ENCODE results near the gene SPINDOC.
"Not testable (repeated sequence)": the region's sequence is repeated elsewhere in the genome, so short reads cannot be mapped to it uniquely, and the experiment has no call there.

The SPINDOC gene

DNA sequence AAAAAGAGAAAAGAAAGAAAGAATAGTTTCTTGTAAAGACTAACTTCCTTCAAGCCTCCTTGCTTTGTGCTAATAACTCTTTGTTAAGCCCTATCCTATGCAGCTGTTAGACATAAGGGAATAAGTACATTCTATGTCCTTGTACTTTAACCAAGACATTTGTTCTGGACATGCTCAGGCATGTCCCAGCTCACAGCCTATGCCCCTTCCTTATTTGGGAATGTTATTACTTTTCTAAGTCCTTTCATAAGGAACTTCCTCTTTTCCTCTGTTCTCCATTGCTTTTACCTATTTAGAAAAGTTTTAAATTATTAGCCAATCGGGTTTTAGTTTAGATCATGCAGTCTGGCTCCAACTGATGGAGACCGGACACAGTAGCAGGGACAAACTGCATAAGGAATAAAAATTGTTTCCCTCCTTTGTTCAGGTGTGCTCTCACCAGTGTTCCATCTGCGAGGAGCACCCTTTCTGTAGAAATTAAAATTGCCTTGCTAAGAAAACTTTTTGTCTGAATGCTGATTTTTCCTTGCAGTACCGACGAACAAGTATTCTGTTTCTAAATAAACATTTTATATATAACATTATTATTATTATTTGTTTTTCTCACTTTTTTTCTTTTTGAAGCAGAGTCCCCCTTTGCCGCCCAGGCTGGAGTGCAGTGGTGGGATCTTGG is 21.6 kb upstream of the SPINDOC start:
- DNase-seq, result no peak

DNA sequence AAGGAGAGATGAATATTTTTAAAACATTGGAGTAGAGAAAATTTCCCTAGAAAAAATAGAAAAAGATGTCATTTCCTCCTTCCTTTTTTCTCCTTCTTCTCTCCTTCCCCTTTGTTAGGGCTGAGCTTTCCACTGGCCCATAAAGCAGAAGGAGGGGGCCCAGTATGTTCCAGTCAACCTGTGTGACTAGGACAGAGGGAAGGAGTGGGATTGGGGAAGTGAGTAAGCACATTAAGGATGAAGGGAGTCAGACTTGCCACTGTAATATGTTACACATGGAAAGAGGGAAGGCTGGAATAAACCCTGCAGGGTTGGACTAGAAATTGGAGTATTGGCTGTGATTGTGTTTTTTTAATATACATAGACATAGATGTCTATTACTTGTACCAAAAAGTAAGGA is 20.1 kb upstream of the SPINDOC start:
- no peak for DNase-seq

DNA sequence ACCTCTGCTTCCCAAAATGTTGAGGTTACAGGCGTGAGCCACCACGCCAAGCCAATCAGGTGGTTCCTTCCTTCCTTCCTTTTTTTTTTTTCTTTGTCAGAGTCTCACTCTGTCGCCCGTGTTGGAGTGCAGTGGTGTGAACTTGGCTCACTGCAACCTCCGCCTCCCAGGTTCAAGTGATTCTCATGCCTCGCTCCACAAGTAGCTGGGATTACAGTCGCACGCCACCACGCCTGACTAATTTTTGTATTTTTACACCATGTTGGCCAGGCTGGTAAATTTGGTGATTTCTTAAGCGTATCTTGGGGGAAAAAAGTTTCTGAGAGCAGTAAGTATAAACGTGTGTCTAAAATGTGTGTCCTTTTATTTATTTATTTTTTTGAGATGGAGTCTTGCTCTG is 18.2 kb upstream of the SPINDOC start:
- DNase-seq, result no peak

DNA sequence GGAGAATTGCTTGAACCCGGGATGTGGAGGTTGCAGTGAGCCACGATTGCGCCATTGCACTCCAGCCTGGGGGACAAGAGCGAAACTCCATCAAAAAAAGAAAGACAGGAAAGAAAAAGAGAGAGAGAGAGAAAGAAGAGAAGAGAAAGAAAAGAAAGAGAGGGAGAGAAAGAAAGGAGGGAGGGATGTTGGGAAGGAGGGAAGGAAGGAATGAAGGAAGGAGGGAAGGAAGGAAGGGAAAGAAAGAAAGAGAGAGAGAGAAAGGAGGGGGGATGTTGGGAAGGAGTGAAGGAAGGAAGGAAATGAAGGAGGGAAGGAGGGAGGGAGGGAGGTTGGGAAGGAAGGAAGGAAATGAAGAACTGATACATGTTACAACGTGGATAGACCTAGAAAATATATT is 12.3 kb upstream of the SPINDOC start:
- no peak for DNase-seq

DNA sequence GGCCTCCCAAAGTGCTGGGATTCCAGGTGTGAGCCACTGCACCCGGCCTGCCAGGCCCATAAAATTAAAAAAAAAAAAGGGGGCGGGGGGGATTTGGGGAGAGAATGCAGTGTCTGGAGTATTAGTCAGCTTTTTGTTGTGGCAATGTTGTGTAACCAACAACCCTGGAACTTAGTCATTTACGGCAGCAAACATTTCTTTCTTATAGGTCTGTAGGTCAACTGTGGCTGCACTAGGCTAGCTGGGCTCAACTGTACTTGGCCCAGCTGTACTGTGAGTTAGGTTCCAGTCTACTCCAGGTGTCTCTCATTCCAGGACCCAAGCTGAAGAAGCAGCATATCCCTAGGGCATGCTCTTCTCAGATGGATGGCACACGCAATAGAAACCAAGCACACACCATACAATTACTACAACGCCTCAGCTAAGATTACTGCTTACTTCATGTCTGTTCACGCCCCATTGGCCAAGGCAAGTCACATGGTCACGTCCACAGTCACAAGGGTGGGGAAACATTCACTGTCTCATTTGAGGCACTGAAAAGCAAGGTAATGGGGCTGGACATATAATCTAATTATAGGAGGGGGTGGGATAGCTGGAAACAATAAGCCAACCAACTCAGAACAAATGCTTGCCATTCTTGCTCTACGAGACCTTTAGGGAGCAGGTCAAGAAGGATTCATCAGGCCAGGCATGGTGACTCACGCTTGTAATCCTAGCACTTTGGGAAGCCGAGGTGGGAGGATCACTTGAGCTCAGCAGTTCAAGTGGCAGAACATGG is 10.4 kb upstream of the SPINDOC start:
- no peak for DNase-seq

DNA sequence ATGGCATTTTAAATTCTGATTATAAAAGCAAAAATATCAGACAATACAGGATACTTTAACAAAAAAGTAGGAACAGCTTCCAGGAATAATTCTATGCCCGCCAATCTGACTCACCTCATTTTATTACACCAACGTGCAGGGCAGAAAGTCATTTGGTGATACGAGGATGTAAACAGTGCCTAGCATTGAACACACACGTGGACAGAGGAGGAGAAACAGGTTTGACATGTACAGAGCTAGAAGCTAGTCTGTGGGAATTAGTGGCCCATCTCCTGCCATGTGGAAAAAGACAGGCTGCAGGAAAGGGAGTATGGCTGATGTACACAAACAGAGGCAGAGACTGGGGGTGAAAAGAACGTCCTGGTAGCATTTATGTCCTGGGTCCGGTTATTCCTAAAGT is 9.0 kb upstream of the SPINDOC start:
- DNase-seq, result no peak

DNA sequence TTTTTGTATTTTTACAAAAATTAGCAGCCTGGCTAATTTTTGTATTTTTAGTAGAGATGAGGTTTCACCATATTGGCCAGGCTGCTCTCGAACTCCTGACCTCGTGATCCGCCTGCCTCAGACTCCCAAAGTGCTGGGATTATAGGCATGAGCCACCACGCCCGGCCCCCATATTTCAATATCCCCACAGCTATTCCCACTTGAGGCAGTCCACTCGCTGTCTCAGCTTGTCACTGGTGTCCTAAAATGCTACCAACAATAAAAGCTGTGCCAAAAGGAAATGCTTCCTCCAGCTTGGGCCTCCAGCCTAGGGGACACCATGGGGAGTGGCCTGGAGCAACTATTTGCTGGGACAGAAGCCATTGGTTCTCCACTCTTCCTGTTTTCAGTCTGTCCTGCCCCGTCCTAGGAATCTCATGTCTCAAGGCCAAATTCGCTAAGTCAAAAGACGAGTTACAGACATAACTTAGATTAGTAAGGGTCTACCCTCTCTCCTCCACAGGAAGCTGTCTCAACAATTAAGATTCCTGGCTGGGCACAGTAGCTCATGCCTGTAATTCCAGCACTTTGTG is 7.3 kb upstream of the SPINDOC start:
- no peak for DNase-seq

DNA sequence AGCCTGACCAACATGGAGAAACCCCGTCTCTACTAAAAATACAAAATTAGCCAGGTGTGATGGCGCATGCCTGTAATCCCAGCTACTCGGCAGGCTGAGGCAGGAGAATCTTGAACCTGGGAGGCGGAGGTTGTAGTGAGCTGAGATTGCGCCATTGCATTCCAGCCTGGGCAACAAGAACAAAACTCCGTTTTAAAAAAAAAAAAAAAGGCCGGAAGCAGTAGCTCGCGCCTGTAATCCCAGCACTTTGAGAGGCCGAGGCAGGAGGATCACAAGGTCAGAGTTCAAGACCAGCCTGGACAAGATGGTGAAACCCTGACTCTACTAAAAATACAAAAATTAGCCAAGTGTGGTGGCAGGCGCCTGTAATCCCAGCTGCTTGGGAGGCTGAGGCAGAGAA is 2.9 kb upstream of the SPINDOC start:
- DNase-seq, result not testable (repeated sequence)

DNA sequence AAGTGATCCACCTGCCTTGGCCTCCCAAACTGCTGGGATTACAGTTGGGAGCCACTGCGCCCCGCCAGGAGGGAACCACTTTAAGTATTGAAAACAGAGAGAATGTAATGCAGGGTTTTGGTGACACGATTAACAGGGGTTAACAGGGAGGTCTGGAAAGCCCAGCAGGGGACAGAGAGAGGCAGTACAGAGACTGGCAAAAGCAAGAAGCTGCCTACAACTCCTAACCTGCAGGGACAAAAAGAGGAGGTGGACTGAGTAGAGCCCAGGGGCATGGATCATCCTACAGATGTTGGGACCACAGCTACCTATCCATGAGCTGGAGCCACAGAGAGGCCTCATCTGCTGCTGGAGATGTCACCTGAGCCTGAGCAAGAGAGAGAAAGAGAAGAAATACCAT is 1.7 kb upstream of the SPINDOC start:
- no peak for DNase-seq

DNA sequence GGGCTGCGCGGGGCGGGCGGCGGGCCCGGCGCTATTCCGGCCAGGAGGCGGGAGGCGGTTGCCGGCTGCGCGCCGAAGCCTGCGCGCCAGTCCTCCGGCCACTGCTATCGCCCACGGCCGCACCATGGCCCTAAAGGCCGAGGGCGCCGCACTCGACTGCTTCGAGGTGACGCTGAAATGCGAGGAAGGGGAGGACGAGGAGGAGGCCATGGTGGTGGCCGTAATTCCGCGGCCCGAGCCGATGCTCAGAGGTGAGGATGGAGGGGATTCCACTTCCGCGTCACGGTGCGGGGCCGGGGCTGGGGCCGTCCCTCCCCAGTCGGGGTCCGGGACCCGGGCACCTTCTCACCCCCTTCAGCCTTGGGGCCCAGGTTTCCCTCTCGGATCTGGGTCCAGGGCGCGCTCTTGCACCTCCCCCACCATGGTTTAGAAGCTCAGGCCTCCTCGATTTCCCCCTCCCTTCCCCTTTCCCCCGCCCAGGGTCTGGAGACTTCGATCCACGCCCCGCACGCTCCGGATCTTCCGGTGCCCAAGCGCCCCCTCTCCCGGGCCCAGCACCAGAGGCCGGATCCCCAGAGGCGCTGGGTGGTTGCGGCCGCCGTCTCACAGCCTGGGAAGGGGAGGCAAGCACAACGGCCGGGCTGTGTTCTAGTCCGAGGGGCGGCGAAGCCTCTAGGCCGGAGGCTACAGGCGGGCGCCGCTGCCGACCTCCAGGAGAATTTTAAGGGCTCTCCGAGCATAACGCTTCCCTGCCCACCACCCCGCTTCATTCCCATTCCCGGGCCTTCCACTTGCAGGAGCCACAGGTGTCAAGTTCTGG is 517 bp downstream of the SPINDOC start:
- DNase-seq, result peak in 2 of 6 experiments; percentile 15 to 28

DNA sequence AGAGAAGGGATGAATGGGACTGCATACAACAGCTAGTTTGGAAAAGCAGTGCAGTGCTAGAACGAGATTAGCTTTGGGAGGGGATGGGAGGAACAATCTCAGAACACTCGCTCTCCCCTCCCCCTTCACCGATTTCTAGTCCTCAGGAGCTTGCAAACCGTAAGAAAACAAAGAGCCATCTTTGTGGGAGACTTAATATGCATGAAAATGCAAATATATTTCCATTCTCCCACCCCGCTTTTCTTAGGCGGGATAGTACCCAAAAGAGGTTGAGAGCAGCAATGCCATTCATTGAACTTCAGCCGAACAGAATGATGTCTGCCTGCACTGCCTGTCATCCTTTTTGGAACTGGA is 1.1 kb downstream of the SPINDOC start:
- DNase-seq, result no peak

DNA sequence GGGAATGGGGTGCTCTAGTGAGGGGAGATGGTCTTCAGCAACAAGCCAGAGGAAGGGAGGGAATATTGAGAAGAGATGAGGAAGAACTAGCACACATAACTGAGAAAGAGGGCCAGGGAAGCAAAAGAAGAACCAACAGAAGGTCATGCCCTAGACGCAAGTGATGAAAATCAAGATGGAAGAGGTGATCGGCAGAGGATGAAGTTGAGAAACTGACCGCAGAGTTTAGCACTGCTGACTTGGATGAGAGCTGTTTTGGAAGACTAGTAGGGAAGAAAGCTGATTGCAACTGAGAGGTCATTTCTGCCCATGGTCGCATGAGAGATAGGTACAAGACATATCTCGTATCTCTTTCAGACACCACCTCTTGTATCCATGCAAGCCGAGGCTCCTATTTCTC is 2.9 kb downstream of the SPINDOC start:
- DNase-seq, result no peak

DNA sequence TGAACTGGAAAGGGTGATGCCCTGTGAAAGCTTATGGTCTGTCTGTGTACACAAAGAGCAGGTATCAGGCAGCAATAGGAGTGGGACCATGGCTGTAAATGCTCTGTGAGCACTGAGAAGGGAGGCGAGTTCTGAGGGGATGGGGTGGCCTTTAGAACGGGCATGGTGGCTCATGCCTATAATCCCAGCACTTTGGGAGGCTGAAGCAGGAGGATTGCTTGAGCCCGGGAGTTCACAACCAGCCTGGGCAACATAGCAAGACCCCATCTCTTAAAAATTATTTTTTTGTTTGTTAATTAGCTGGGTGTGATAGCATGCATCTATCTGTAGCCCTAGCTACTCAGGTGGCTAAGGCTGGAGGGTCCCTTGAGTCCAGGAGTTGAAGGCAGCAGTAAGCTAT is 3.5 kb downstream of the SPINDOC start:
- no peak for DNase-seq

DNA sequence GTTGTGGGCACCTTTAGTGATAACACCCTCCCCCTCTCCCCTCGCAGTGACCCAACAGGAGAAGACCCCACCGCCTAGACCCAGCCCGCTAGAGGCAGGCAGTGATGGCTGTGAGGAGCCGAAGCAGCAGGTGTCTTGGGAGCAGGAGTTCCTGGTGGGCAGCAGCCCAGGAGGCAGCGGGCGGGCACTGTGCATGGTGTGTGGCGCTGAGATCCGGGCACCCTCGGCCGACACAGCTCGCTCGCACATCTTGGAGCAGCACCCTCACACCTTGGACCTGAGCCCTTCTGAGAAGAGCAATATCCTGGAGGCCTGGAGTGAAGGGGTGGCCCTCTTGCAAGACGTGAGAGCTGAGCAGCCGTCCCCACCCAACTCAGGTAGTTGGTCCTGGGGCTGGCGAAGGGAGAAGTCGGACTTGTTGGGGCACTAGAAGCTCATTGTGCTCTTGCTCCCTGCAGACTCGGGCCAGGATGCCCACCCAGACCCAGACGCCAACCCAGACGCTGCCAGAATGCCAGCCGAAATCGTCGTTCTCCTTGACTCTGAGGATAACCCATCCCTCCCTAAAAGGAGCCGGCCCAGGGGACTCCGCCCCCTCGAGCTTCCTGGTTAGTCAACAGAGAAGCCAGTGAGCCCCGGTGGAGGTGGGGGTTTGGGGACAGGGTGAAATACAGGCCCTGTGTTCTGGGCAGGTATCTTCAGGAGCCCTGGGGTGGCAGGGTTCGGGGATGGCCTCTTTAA is 4.7 kb downstream of the SPINDOC start:
- no peak for DNase-seq

DNA sequence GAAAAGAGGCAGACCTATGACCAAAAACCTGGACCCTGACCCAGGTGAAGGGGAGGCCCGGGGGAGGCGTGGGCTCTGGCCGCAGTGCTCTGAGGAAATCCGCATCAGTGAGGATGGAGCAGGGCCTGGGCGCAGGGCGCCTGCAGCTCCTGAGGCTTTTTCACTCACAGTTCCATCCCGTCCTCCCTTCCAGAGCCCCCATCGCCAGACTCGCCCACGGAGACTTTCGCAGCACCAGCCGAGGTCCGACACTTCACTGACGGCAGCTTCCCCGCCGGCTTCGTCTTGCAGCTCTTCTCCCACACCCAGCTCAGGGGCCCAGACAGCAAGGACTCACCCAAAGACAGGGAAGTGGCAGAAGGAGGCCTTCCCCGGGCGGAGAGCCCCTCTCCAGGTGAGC is 5.4 kb downstream of the SPINDOC start:
- no peak for DNase-seq

DNA sequence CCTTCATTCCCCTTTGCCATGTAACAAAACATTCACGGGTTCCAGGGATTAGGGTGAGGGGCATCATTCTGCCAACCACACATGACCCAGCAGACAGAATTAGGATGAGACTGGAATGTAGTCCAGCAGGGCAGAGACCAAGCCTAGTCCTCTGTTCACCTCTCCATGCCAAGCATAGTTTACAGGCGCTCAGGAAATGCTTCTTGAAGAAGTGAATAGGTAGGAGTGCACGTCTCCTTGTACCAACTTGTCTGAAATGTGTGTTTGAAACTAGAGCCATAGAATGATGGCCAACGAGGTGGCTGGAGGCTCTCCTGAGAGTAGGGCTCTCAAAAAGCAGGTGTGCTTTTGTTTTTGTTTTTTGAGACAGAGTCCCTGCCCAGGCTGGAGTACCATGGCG is 8.2 kb downstream of the SPINDOC start:
- DNase-seq, result no peak

DNA sequence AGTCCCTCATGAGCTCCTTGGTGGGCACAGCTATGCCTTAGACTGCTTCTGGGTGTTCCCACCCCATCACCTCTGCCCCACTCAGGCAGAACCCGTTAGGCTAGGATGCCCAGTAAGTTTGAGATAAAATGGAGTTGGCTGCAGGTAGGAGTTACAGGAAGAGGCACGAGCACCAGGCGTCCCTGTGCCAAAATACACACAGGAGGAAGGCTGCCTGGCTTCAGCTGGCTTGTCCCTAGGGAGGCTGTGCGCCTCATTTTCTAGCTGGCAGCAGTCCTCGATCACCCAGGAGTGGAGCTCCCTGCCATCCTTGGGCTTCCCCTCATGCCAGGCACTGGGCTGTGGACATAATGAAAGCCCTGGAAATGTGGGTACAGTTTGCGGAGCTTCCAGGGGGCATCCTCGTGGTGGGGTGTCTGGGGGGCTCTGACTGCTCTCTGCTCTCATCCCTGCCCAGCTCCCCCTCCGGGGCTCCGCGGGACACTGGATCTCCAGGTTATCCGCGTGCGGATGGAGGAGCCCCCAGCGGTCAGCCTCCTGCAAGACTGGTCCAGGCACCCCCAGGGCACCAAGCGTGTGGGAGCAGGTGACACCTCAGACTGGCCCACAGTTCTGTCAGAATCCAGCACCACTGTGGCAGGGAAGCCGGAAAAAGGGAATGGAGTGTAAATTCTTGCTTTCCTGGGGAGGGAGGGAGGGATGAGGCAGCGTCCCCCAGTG is 13.4 kb downstream of the SPINDOC start:
- no peak for DNase-seq

DNA sequence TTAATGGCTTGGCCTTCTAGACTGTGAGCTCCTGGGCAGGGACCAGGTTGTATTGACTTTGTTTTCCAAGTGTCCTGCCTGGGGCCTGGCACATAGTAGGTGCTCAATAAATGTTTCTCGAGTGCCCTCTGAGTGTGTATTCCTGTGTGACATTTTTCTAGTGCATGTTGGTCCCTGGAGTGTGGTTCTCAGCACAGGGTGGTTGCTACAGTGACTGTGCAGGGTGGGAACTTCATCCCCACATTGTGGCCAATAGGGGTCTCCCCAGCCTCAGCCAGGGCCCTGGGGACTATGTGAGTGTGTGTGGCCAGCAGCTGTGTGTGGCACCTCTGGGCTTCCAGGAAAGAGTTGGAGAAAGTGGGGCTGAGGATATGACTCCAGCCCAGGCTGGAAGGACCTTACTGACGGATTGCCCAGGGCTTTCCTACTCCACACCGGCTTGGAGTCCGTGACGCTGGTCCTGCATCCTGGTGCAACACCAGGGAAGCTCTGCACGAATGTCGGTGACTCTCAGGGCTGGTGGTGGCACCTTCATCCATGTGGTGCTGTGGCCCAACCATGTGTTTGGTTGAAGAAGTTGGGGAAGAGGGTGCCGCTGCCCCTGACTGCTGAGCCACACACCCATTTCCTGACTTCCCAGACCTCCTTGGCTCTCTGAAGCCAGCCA is 16.7 kb downstream of the SPINDOC start:
- DNase-seq, result peak in 1 of 6 experiments; percentile 5

DNA sequence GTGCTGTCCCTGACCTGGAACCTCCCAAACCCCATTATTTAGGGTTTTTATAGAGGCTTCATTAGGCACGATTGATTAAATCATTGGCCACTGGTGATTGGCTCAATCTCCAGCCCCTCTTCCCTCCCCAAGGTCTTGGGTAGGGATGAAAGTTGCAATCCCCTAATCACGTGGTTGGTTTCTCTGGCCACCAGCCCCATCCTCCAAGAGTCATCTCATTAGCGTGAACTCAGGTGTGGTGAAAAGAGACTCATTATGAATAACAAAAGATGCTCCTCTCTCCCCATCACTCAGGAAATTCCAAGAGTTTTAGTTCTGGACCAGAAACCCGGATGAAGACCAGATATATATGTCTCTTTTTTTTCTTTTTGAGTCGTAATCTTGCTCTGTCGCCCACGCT is 18.1 kb downstream of the SPINDOC start:
- DNase-seq, result no peak

DNA sequence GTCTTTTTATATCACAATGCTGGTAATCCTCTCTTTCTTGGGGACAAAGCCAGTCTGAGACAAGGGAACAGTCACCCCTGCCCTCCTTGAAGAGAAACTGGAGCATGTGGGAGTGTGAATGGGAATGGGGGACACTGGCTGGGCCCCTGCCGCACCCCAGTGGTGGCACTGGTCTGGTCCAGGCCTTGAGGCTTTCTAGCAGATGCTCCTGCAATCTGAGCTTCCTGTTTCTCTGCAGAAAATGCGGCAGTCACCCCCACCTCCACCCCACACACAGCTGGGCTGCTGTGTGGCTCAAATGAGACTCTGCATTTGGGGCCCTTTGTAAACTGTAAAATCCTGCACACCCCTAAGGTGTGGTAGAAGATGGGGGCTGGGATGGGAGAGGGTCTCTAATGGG is 19.1 kb downstream of the SPINDOC start:
- DNase-seq, result no peak

DNA sequence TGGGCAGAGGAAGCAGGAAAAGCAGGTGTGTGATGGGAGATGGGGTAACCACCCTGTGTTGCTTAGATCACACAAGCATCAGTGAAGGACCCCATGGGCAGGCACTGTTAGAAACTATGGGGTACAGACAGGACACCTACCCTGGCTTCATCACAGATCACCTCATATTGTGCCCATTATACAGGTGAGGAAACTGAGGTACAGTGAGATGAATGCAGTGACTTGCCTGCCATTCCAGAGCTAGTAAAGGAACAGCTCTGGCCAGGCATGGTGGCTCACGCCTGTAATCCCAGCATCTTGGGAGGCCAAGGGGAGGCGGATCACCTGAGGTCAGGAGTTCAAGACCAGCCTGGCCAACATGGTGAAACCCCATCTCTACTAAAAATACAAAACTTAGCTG is 19.8 kb downstream of the SPINDOC start:
- no peak for DNase-seq
